Smooth muscle cell (in vitro differentiated cells): ENCODE measurements around the gene SHF. TPM values are rescaled to one million over a fixed set of nuclear protein-coding genes. Genes with fewer than 3 reads are reported as not detected.

Experiments used
- DNase-seq: peaks from one replicate; lab custom pipeline; 2025; ENCODE audit not compliant: unreplicated experiment; lab: John Stamatoyannopoulos, UW
- H2AFZ ChIP-seq: fragments of 200-600 bp; sonication (generic); 2 replicates; pipeline ENCODE4 v1.6.0; 2016; ENCODE audit warnings: antibody characterized with exemption, low read depth, mild to moderate bottlenecking
- H3F3A ChIP-seq: fragments of 200-600 bp; sonication (generic); 2 replicates; pipeline ENCODE4 v1.6.0; 2017; ENCODE audit warnings: antibody characterized with exemption, low read depth
- H3K27ac ChIP-seq: fragments of 200-600 bp; sonication (generic); 2 replicates; pipeline ENCODE4 v1.5.1; 2016; ENCODE audit warnings: low read depth, mild to moderate bottlenecking
- H3K27me3 ChIP-seq: fragments of 200-600 bp; sonication (generic); 2 replicates; pipeline ENCODE4 v1.6.1; 2016; ENCODE audit warnings: low read depth, mild to moderate bottlenecking
- H3K36me3 ChIP-seq: fragments of 200-600 bp; sonication (generic); 2 replicates; pipeline ENCODE4 v1.5.1; 2016; ENCODE audit warnings: low read depth
- H3K4me1 ChIP-seq: fragments of 200-600 bp; sonication (generic); 2 replicates; pipeline ENCODE4 v1.5.1; 2016; ENCODE audit warnings: low read depth
- H3K4me2 ChIP-seq: fragments of 200-600 bp; sonication (generic); 2 replicates; pipeline ENCODE4 v1.6.0; 2016; ENCODE audit warnings: mild to moderate bottlenecking
- H3K4me3 ChIP-seq: fragments of 200-600 bp; sonication (generic); 2 replicates; pipeline ENCODE4 v1.5.1; 2016; ENCODE audit warnings: mild to moderate bottlenecking
- H3K79me2 ChIP-seq: fragments of 200-600 bp; sonication (generic); 2 replicates; pipeline ENCODE4 v1.6.0; 2016; ENCODE audit warnings: low read depth, mild to moderate bottlenecking
- H3K9ac ChIP-seq: fragments of 200-600 bp; sonication (generic); 2 replicates; pipeline ENCODE4 v1.6.0; 2016; ENCODE audit warnings: low read depth
- H3K9me3 ChIP-seq: fragments of 200-600 bp; sonication (generic); replicated peaks from 2 replicates; pipeline ENCODE4 v1.5.1; 2016; ENCODE audit warnings: low read depth
- H4K20me1 ChIP-seq: fragments of 200-600 bp; sonication (generic); 2 replicates; pipeline ENCODE4 v1.6.0; 2016; ENCODE audit warnings: low read depth
- CTCF ChIP-seq: fragments of 200-600 bp; sonication (generic); IDR thresholded peaks from 2 replicates; pipeline ENCODE4 v1.5.1; 2017; ENCODE audit warnings: borderline replicate concordance, mild to moderate bottlenecking, antibody characterized with exemption; ENCODE audit not compliant: insufficient read depth, poor library complexity, severe bottlenecking
- WGBS: methylation state at CpG from one replicate; pipeline ENCODE4 v1.1.7; 2016; ENCODE audit warnings: low lambda C conversion rate; 5-methylcytosine and 5-hydroxymethylcytosine counted together
- polyA plus RNA-seq: library from polyadenylated mRNA; unstranded; fragments of >200 nt; fragmentation: Nextera tagmentation; extraction: Ambion mirVana; gene quantifications from 2 replicates; pipeline ENCODE4 v1.2.1, GENCODE V29; 2016
- total RNA-seq: library from RNA; depleted of rRNA; stranded (reverse); fragments of >200 nt; gene quantifications from 2 replicates; pipeline ENCODE4 v1.2.3, GENCODE V29; 2014

The SHF gene
- total and polyA plus RNA-seq, 2 experiments from 2014 or later: 16.4 to 41.3 TPM

GRCh38 chr15:45130291-45131000 lies 57.3 kb downstream of the SHF start:
- H3K9me3 ChIP-seq: no peaks in the 10 kb centered on the region
- H3F3A ChIP-seq: no peaks in the 10 kb centered on the region
- DNase-seq: no peak
- H3K9ac ChIP-seq: no peak overlapping the region
- WGBS: 85% methylated on average over 6 of the region's 7 CpGs
- peak overlapping the region; percentile 73 for H3K4me2 ChIP-seq
- no peak overlapping the region for H2AFZ ChIP-seq
- H3K36me3 ChIP-seq: no peaks in the 10 kb centered on the region
- H3K27me3 ChIP-seq: peaks cover 99% of the 10 kb centered on the region
- no peak overlapping the region for H3K27ac ChIP-seq
- H4K20me1 ChIP-seq: no peaks in the 10 kb centered on the region
- no peaks in the 10 kb centered on the region for H3K4me1 ChIP-seq
- no peaks in the 10 kb centered on the region for H3K79me2 ChIP-seq
- no peak for TF ChIP-seq CTCF
- H3K4me3 ChIP-seq: peak overlapping the region; percentile 43

DNA sequence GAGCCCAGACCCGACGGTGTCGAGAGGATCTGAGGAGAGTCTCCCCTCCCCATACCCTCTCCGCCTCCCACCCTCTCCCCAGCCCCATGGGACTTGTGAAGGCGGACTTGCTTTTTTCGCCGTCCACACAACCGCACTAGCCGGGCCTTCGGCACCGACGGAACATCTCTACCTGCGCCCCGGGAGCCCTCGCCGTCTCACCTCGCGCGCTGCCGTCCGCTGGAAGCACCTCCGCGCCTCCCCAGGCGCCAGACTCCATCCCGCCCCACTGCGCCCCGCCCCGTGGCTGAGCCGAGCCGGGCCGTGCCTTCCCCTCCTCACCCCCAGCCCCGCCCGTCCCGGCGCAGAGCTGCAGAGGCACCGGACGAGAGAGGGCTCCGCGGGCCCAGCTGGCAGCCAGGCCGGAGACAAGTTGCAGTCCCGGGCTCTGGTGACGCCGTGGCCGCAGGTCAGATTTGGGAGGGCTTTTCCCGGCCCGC lies 58.1 kb downstream of the SHF start, which contains the start of the genes DUOX1 and DUOXA1:
Gene DUOX1 (plus strand): TSS at position 344 of the 479 bp plus-strand sequence. CDS start 1,973 bp downstream, outside the sequence.
Gene DUOXA1 (minus strand): TSS at position 229 of the 479 bp plus-strand sequence. CDS start 6,865 bp downstream, outside the sequence.
- Histone ChIP-seq H3F3A (no peaks in the 10 kb centered on the region), H3K27me3 (peaks cover 99% of the 10 kb centered on the region), H3K9ac (no peak within 1 kb of the TSS), H3K4me2 (peak within 1 kb of the TSS; percentile 73), H3K4me1 (no peaks in the 10 kb centered on the region), H3K79me2 (no peaks in the 10 kb centered on the region), H2AFZ (no peak within 1 kb of the TSS), H3K4me3 (peak within 1 kb of the TSS; percentile 43), H3K36me3 (no peaks in the 10 kb centered on the region), H3K27ac (no peak within 1 kb of the TSS), H3K9me3 (no peaks in the 10 kb centered on the region), H4K20me1 (no peaks in the 10 kb centered on the region)
- no peak for TF ChIP-seq CTCF
- DNase-seq: no peak
- 3% methylated on average over 18 of the region's 46 CpGs for WGBS

DNA sequence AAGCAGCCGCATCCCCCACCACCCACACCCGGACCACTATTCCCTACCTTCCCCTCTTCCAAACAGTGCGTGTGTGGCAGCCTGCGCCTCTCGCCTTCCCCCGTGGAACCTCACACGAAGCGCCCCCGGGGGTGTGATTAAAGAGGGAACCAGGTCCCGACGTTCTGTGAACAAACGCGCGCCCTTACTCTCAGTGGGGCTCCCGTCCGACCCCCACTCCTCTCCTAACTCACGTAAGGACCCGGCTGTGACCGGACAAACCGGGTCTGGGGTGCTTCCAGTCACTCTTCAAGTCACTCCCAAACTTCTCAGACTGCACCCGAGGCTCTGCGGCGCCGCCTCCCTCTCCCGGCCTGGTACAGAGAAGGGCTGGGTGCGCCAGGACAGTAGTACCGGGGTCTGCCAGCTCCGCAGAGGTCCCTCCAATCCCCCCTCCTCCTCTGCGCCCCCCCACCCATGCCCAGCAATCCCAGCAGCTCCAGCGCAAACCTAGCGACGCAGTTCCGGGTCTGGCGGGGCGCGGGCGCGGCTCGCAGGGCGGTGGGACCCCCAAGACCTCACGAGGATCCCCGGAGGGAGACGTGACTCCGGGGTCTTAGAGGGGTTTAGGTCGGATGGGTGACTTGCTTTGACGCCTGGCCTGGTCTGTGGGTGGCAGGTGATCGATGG lies 58.7 kb downstream of the SHF start:
- DNase-seq: no peak
- 10% methylated on average over 34 of the region's 47 CpGs for WGBS
- H3K9me3 ChIP-seq: no peaks in the 10 kb centered on the region
- no peaks in the 10 kb centered on the region for H3K36me3 ChIP-seq
- H3K79me2 ChIP-seq: no peaks in the 10 kb centered on the region
- peak overlapping the region; percentile 73 for H3K4me2 ChIP-seq
- H3K4me1 ChIP-seq: no peaks in the 10 kb centered on the region
- peak overlapping the region; percentile 43 for H3K4me3 ChIP-seq
- no peak overlapping the region for H3K9ac ChIP-seq
- peaks cover 97% of the 10 kb centered on the region for H3K27me3 ChIP-seq
- TF ChIP-seq CTCF: no peak
- no peaks in the 10 kb centered on the region for H3F3A ChIP-seq
- H2AFZ ChIP-seq: no peak overlapping the region
- no peaks in the 10 kb centered on the region for H4K20me1 ChIP-seq
- no peak overlapping the region for H3K27ac ChIP-seq
